NOMO-1 (cell line): ENCODE data around the gene SIAH1.
"Not testable (repeated sequence)": the region's sequence is repeated elsewhere in the genome, so short reads cannot be mapped to it uniquely, and the experiment has no call there.

Source experiments
- DNase-seq, 2 experiments: peaks; one replicate each; lab custom pipeline; 2025; ENCODE audit not compliant: unreplicated experiment in 2 of 2; lab: John Stamatoyannopoulos, UW

SIAH1 gene

GRCh38 chr16:48385253-48386150, at the start of gene SIAH1:
Gene SIAH1, minus strand, starts transcription at chr16:48385413. Its CDS starts 22,985 bp downstream, at chr16:48362428.
- DNase-seq = peak; percentile 62 to 83

- peak; percentile 49 to 56 for DNase-seq
Observed at GRCh38 chr16:48434653-48435317, 49.6 kb upstream of the SIAH1 start.

- DNase-seq = peak in 1 of 2 experiments; percentile 20
Observed at GRCh38 chr16:48433850-48434530, 48.8 kb upstream of the SIAH1 start.

GRCh38 chr16:48433116-48433849, 48.1 kb upstream of the SIAH1 start:
- no peak for DNase-seq

- peak; percentile 38 to 74 for DNase-seq
Observed at GRCh38 chr16:48432136-48432535, 46.9 kb upstream of the SIAH1 start.

- no peak for DNase-seq
Observed at GRCh38 chr16:48430890-48431289, 45.7 kb upstream of the SIAH1 start.

- no peak for DNase-seq
Observed at GRCh38 chr16:48426244-48427141, 41.3 kb upstream of the SIAH1 start.

- no peak for DNase-seq
Observed at GRCh38 chr16:48422537-48422936, 37.3 kb upstream of the SIAH1 start.

- no peak for DNase-seq
Observed at GRCh38 chr16:48421741-48422140, 36.5 kb upstream of the SIAH1 start.

GRCh38 chr16:48420437-48420836, 35.2 kb upstream of the SIAH1 start:
- no peak for DNase-seq

- DNase-seq = not testable (repeated sequence)
Observed at GRCh38 chr16:48416617-48417016, 31.4 kb upstream of the SIAH1 start.

GRCh38 chr16:48413272-48413671, 28.1 kb upstream of the SIAH1 start:
- no peak for DNase-seq

- peak; percentile 6 to 19 for DNase-seq
Observed at GRCh38 chr16:48409839-48410632, 24.8 kb upstream of the SIAH1 start.

GRCh38 chr16:48408688-48409087, 23.5 kb upstream of the SIAH1 start:
- DNase-seq = no peak

GRCh38 chr16:48405907-48406306, 20.7 kb upstream of the SIAH1 start:
- DNase-seq = no peak

GRCh38 chr16:48405153-48405552, 19.9 kb upstream of the SIAH1 start:
- DNase-seq = no peak

GRCh38 chr16:48402547-48402946, 17.3 kb upstream of the SIAH1 start:
- not testable (repeated sequence) for DNase-seq

GRCh38 chr16:48395375-48395774, 10.2 kb upstream of the SIAH1 start:
- DNase-seq = peak in 1 of 2 experiments; percentile 32

GRCh38 chr16:48394355-48394703, 9.1 kb upstream of the SIAH1 start:
- DNase-seq = no peak
